H9 (cell line): Measurements from ENCODE around the gene NTPCR. TPM values are rescaled to one million over a fixed set of nuclear protein-coding genes. Genes with fewer than 3 reads are reported as not detected.

ENCODE experiments used
- DNase-seq: peaks from one replicate; pipeline ENCODE4 v3.0.0-alpha.2; 2017
- H2AFZ ChIP-seq: one replicate; pipeline ENCODE4 v1.6.1; 2013; ENCODE audit warnings: mild to moderate bottlenecking, low read length, control low read depth, moderate library complexity
- H2AK5ac ChIP-seq: 2 replicates; pipeline ENCODE4 v1.6.1; 2013; ENCODE audit warnings: low read length, control low read depth, mixed read lengths; ENCODE audit not compliant: insufficient read length
- H2BK120ac ChIP-seq: one replicate; pipeline ENCODE4 v1.6.1; 2013; ENCODE audit warnings: low read depth, mild to moderate bottlenecking, low read length, control low read depth, inconsistent platforms; ENCODE audit not compliant: poor library complexity, severe bottlenecking
- H2BK12ac ChIP-seq: 2 replicates; pipeline ENCODE4 v1.6.1; 2013; ENCODE audit warnings: low read length, control low read depth, mixed read lengths, low read depth; ENCODE audit not compliant: insufficient read length
- H2BK15ac ChIP-seq: 2 replicates; pipeline ENCODE4 v1.6.1; 2013; ENCODE audit warnings: low read depth, low read length, control low read depth
- H2BK20ac ChIP-seq: one replicate; pipeline ENCODE4 v1.6.1; 2013; ENCODE audit warnings: low read depth, mild to moderate bottlenecking, low read length, control low read depth, inconsistent platforms; ENCODE audit not compliant: poor library complexity, severe bottlenecking
- H2BK5ac ChIP-seq: 2 replicates; pipeline ENCODE4 v1.6.1; 2013; ENCODE audit warnings: low read length, control low read depth, mixed read lengths; ENCODE audit not compliant: insufficient read length
- H3K14ac ChIP-seq: 2 replicates; pipeline ENCODE4 v1.6.1; 2013; ENCODE audit warnings: low read length, control low read depth; ENCODE audit not compliant: insufficient read depth
- H3K18ac ChIP-seq: 2 replicates; pipeline ENCODE4 v1.6.1; 2013; ENCODE audit warnings: low read depth, mild to moderate bottlenecking, mixed read lengths, low read length, control low read depth; ENCODE audit not compliant: insufficient read length
- H3K23ac ChIP-seq: 2 replicates; pipeline ENCODE4 v1.6.1; 2013; ENCODE audit warnings: low read length, control low read depth, mixed read lengths, low read depth; ENCODE audit not compliant: insufficient read length
- H3K23me2 ChIP-seq: 2 replicates; pipeline ENCODE4 v1.6.1; 2013; ENCODE audit warnings: low read depth, mild to moderate bottlenecking, mixed read lengths, low read length, control low read depth; ENCODE audit not compliant: insufficient read length, poor library complexity, severe bottlenecking
- H3K27ac ChIP-seq: 2 replicates; pipeline ENCODE4 v1.5.1; 2013; ENCODE audit warnings: low read length, control low read depth, mixed read lengths, low read depth; ENCODE audit not compliant: insufficient read length
- H3K27me3 ChIP-seq: 2 replicates; pipeline ENCODE4 v1.6.1; 2013; ENCODE audit warnings: low read length, control low read depth, inconsistent platforms; ENCODE audit not compliant: insufficient read depth
- H3K4ac ChIP-seq: 2 replicates; pipeline ENCODE4 v1.6.1; 2013; ENCODE audit warnings: low read depth, mild to moderate bottlenecking, control low read depth, inconsistent platforms, low read length, moderate library complexity
- H3K4me1 ChIP-seq: 2 replicates; pipeline ENCODE4 v1.6.1; 2013; ENCODE audit warnings: low read length, control low read depth, inconsistent platforms; ENCODE audit not compliant: insufficient read depth
- H3K4me2 ChIP-seq: 2 replicates; pipeline ENCODE4 v1.6.1; 2013; ENCODE audit warnings: low read length, control low read depth, mixed read lengths; ENCODE audit not compliant: insufficient read length, insufficient read depth
- H3K56ac ChIP-seq: 2 replicates; pipeline ENCODE4 v1.6.1; 2013; ENCODE audit warnings: low read depth, mild to moderate bottlenecking, mixed read lengths, low read length, control low read depth; ENCODE audit not compliant: insufficient read length
- H3K79me1 ChIP-seq: 2 replicates; pipeline ENCODE4 v1.6.1; 2013; ENCODE audit warnings: low read depth, mild to moderate bottlenecking, moderate library complexity, low read length, control low read depth, inconsistent platforms; ENCODE audit not compliant: insufficient read depth, poor library complexity, severe bottlenecking
- H3K79me2 ChIP-seq: 2 replicates; pipeline ENCODE4 v1.6.1; 2013; ENCODE audit warnings: low read length, control low read depth, inconsistent platforms; ENCODE audit not compliant: insufficient read depth
- H3K9ac ChIP-seq: 2 replicates; pipeline ENCODE4 v1.6.1; 2013; ENCODE audit warnings: low read length, control low read depth, mixed read lengths; ENCODE audit not compliant: insufficient read length; ENCODE audit errors: extremely low read depth
- H3K9me3 ChIP-seq: one replicate; pipeline ENCODE4 v1.6.1; 2013; ENCODE audit warnings: low read depth, low read length, inconsistent platforms; ENCODE audit not compliant: control insufficient read depth
- H3T11ph ChIP-seq: one replicate; pipeline ENCODE4 v1.6.1; 2013; ENCODE audit warnings: mild to moderate bottlenecking, low read length, control low read depth, inconsistent platforms
- H4K20me1 ChIP-seq: one replicate; pipeline ENCODE4 v1.6.1; 2013; ENCODE audit not compliant: control insufficient read depth, insufficient read length, insufficient read depth
- H4K5ac ChIP-seq: 2 replicates; pipeline ENCODE4 v1.6.1; 2013; ENCODE audit warnings: low read depth, mild to moderate bottlenecking, mixed read lengths, low read length, control low read depth; ENCODE audit not compliant: insufficient read length
- H4K8ac ChIP-seq: replicated peaks from 2 replicates; pipeline ENCODE4 v1.6.1; 2013; ENCODE audit warnings: low read length, control low read depth, mixed read lengths, low read depth; ENCODE audit not compliant: insufficient read length
- H4K91ac ChIP-seq: 2 replicates; pipeline ENCODE4 v1.6.1; 2013; ENCODE audit warnings: low read depth, mild to moderate bottlenecking, moderate library complexity, mixed read lengths, low read length, control low read depth; ENCODE audit not compliant: insufficient read length
- H3K27ac Mint-ChIP-seq, 3 experiments: 2 replicates in 2 of 3; 3 replicates in 1 of 3; pipeline ENCODE4 v1.8.0; 2020 to 2021; ENCODE audit warnings: mixed read lengths in 3 of 3, mild to moderate bottlenecking in 1 of 3, moderate library complexity in 1 of 3
- H3K27me3 Mint-ChIP-seq: 2 replicates; pipeline ENCODE4 v1.8.0; 2021; ENCODE audit warnings: low read depth, mild to moderate bottlenecking, moderate library complexity, mixed read lengths
- H3K36me3 Mint-ChIP-seq, 3 experiments: 2 replicates in 2 of 3; 3 replicates in 1 of 3; pipeline ENCODE4 v1.8.0; 2020 to 2021; ENCODE audit warnings: low read depth in 3 of 3, mixed read lengths in 3 of 3; ENCODE audit not compliant: insufficient read depth in 1 of 3
- H3K4me1 Mint-ChIP-seq, 2 experiments: 2 replicates each; pipeline ENCODE4 v1.8.0; 2020; ENCODE audit warnings: mixed read lengths in 2 of 2
- H3K4me3 Mint-ChIP-seq, 2 experiments: 2 replicates in 1 of 2; 3 replicates in 1 of 2; pipeline ENCODE4 v1.8.0; 2020 to 2021; ENCODE audit warnings: mild to moderate bottlenecking in 2 of 2, mixed read lengths in 2 of 2, moderate library complexity in 1 of 2
- H3K9me3 Mint-ChIP-seq, 2 experiments: 2 replicates in 1 of 2; 3 replicates in 1 of 2; pipeline ENCODE4 v1.8.0; 2020; ENCODE audit warnings: mild to moderate bottlenecking in 2 of 2, mixed read lengths in 2 of 2, moderate library complexity in 1 of 2
- CTCF ChIP-seq: fragments of 200-600 bp; sonication (generic); conservative IDR thresholded peaks from 3 replicates; pipeline ENCODE4 v1.8.0; 2021; ENCODE audit warnings: antibody characterized with exemption, mild to moderate bottlenecking
- WGBS: extraction: QIAGEN DNeasy Blood & Tissue Kit; methylation state at CpG from one replicate; pipeline ENCODE4 v1.1.7; 2013; ENCODE audit warnings: missing lambda C conversion rate, low lambda C conversion rate, mixed read lengths; ENCODE audit not compliant: insufficient read length; ENCODE audit errors: extremely low coverage; 5-methylcytosine and 5-hydroxymethylcytosine counted together
- total RNA-seq: library from RNA; stranded (reverse); gene quantifications from 2 replicates; pipeline ENCODE4 v1.2.1, GENCODE V29; 2021

Gene NTPCR
- total RNA-seq, 1 experiment from 2014 or later: 87.4 TPM

DNA sequence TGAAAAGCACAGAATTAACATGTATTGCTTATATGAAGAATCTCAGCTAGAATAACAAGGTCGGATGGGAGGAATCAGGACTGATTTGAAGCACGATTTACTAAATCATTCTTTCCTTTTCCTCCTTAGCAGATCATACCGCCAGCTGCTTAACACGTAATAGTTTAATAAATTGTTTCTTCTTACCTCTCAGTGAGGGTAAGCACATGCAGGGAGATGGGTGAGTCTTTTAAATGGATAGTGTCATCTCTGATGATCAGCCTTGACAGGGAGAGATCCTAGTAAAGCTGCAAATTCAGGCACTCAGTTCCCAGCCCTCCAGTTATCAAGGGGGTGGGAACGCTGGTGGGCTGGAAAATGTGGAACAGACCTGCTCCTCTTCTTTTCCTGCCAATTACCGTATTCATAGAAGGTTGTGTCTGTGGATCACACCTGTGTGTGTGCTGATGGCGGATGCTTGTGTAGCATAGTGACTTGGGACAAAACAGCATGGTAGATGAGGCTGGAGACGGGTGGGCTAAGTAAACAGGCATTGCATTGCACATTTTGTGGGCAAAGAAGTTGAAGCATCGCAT lies 30.7 kb downstream of the NTPCR start:
- no peak overlapping the region for H2BK12ac ChIP-seq
- H3K4me1 Mint-ChIP-seq: peaks cover 8 to 10% of the 10 kb centered on the region in 2 experiments
- WGBS: no CpG with 5 or more reads among the region's 9 CpGs
- no peak overlapping the region for H3K27ac ChIP-seq
- H3K23ac ChIP-seq: no peak overlapping the region
- no peaks in the 10 kb centered on the region for H3K9me3 Mint-ChIP-seq
- H3K27me3 Mint-ChIP-seq: peaks cover 2% of the 10 kb centered on the region; the same call in 1 of the 2 replicates
- H3K9ac ChIP-seq: no peak overlapping the region
- no peaks in the 10 kb centered on the region for H3K79me1 ChIP-seq
- H4K8ac ChIP-seq: no peak overlapping the region
- no peaks in the 10 kb centered on the region for H3K27me3 ChIP-seq
- no peak overlapping the region for H3K14ac ChIP-seq
- DNase-seq: no peak
- H3K4me3 Mint-ChIP-seq: no peak overlapping the region
- H2AFZ ChIP-seq: no peak overlapping the region
- no peak overlapping the region for H3K56ac ChIP-seq
- no peak overlapping the region for H3K4me2 ChIP-seq
- H3K9me3 ChIP-seq: no peaks in the 10 kb centered on the region
- H2BK5ac ChIP-seq: no peak overlapping the region
- H3K18ac ChIP-seq: no peak overlapping the region
- no peak overlapping the region for H2BK120ac ChIP-seq
- no peak overlapping the region for H3T11ph ChIP-seq
- H4K91ac ChIP-seq: no peak overlapping the region
- H3K4ac ChIP-seq: no peak overlapping the region
- no peaks in the 10 kb centered on the region for H3K4me1 ChIP-seq
- H3K79me2 ChIP-seq: no peaks in the 10 kb centered on the region
- no peak overlapping the region for H4K5ac ChIP-seq
- H4K20me1 ChIP-seq: no peaks in the 10 kb centered on the region
- H3K23me2 ChIP-seq: no peaks in the 10 kb centered on the region
- H3K27ac Mint-ChIP-seq: no peak overlapping the region; a peak in 2 of 7 replicates
- TF ChIP-seq CTCF: no peak
- no peak overlapping the region for H2BK15ac ChIP-seq
- H3K36me3 Mint-ChIP-seq: peaks cover 12 to 32% (median 28%) of the 10 kb centered on the region in 3 experiments
- H2BK20ac ChIP-seq: no peak overlapping the region
- H2AK5ac ChIP-seq: no peak overlapping the region
